HG02642 (cell line): Measurements from ENCODE around the gene UMAD1.
A peak's percentile ranks its signal among the peaks of the same experiment; 100 is the strongest.
"Not testable (repeated sequence)": the region's sequence is repeated elsewhere in the genome, so short reads cannot be mapped to it uniquely, and the experiment has no call there.

ENCODE experiments used
- ATAC-seq: cut with Tn5 transposase; IDR thresholded peaks from one replicate; pipeline ENCODE4 v1.9.1; 2021; ENCODE audit warnings: mild to moderate bottlenecking; ENCODE audit not compliant: unreplicated experiment, poor library complexity

UMAD1 gene

DNA sequence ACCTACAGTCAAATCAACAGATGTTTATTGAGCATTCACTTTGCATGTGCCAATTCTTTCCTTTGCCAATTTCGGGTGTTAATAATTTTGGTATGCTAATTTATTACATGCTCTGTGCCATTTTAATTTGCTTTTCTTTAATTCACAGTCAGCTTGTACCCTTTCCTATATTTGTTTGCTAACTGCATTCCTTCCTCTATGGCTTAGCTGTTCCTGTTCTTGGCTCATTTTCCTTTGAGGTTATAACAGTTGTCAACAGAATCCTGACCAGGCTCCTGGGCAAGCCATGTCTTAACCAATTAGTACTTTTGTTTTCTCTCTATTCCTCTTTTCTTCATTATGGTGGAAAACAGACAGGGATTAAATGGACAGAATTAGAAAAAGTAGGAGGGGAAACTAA lies 151.5 kb downstream of the UMAD1 start:
- ATAC-seq = no peak

GRCh38 chr7:7793249-7793648 lies 152.7 kb downstream of the UMAD1 start:
- ATAC-seq = no peak

DNA sequence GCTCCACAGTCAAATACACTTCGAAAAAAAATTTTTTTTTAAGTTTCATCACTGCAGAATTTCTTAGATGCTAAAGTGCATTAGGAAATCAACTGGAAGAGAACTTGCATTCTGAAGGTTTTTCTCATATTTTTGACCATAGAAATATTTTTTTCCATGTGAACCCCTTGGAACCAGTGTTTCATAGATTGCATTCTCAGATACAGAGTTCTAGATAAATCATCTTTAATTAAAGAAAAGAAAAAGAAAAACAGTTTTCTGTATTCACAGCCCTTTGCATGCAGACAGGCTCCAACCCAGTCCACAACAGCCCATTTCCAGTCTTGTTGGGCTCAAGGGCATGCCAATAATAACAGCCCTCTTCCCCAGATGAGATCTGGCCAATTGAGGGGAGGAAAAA lies 153.4 kb downstream of the UMAD1 start:
- ATAC-seq = no peak

GRCh38 chr7:7795203-7795602 lies 154.7 kb downstream of the UMAD1 start:
- no peak for ATAC-seq

DNA sequence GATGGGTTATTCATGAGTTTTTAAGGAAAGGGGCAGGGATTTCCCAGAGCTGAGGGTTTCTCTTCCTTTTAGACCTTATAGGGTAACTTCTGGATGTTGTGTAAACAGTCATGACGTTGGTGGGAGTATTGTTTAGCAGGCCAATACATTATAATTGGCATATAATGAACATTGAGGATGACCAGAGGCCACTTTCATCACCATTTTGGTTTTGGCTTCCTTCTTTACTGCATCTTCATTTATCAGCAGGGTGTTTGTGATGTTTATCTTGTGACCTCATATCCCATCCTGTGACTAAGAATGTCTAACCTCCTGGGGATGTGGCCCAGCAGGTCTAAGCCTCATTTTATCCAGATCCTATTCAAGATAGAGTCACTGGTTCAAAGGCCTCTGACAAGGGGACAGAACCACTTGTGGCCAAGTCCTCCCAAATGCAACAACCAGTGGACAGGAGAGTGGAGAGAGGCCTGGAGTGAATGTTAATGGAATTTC lies 155.1 kb downstream of the UMAD1 start:
- ATAC-seq = no peak

GRCh38 chr7:7798510-7798909 lies 158.0 kb downstream of the UMAD1 start:
- no peak for ATAC-seq

- no peak for ATAC-seq
Observed at GRCh38 chr7:7799138-7799537, 158.6 kb downstream of the UMAD1 start.

GRCh38 chr7:7802531-7802930 lies 162.0 kb downstream of the UMAD1 start:
- no peak for ATAC-seq

DNA sequence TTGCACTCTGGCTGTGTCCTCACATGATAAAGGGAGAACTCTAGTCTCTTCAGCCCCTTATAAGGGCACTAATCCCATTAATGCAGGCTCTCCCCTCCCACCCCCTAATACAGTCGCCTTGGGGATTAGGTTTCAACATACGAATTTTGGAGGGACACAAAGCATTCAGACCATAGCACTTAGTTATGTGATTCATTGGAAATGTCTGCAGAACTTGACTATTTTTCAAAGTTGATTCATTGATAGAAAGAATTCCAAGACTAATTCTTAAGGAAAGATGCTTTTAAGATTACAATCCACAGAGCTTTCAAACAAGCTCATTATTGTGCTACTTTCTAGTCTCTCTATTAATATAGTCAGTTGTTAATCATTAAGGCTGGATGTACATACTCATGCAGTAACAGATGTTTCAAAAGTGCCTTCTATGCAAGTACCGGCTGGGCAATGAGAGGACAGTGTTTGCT lies 163.2 kb downstream of the UMAD1 start:
- peak; percentile 56 for ATAC-seq

DNA sequence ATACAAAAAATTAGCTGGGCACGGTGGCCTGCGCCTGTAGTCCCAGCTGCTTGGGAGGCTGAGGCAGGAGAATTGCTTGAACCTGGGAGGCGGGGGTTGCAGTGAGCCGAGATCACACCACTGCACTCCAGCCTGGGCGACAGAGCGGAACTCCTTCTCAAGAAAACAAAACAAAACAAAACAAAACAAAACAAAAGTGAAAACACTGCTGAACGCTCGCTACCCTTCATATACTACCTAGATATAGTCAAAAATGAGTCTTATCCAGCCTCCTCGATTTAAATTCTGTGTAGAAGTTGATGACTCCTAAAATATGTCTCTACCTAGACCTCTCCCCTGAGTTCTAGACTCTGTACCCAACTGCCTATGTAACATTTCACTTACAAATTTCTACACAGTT lies 164.3 kb downstream of the UMAD1 start:
- not testable (repeated sequence) for ATAC-seq

DNA sequence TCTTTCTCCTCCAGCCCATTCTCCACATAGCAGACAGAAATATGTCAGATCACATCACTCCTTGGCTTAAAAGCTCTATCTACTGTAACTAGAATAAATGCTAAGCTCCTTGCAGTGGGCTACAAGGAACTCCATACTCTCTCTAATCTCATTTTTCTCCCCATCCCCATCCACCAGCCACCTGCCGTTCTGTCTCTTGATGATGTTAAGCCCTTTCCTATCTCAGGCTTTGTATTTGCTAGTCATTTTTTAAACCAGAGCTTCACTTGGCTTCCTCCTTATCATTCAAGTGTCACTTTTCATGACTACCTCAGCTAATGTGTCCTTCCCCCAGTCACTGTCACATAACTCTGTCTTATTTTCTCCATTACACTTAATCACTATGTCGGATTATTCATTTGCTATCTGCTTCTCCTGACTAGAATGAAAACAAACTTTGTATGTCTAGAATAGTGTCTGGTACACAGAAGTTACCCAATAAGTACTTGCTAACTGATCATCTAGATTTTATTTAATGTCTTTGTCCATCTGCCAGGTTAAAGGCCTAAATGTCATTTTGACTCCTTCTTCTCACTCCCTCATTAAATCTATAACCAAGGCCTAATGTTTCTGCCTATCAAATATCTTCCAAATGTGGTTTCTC lies 165.1 kb downstream of the UMAD1 start:
- no peak for ATAC-seq

GRCh38 chr7:7808156-7808555 lies 167.6 kb downstream of the UMAD1 start:
- ATAC-seq = no peak

GRCh38 chr7:7808626-7809025 lies 168.1 kb downstream of the UMAD1 start:
- no peak for ATAC-seq

GRCh38 chr7:7810380-7810779 lies 169.8 kb downstream of the UMAD1 start:
- no peak for ATAC-seq

DNA sequence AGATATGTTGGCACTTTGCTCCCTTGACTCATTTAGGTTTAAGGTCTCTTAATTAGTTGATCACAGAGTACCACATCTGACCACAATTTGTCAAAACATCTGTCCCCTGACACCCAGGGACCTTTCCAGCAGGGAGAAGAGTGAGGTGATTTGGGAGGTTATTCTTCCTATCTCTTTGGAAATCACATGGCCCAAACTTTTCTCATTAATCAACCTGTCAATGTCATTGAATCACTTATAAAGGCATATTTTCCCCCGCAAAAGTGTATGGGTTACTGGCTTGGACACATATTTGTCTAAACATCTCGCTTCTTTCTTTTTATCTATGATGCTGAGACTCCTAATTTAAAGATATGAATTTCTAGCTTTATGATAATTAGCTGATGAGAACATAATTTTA lies 170.3 kb downstream of the UMAD1 start:
- ATAC-seq = no peak

DNA sequence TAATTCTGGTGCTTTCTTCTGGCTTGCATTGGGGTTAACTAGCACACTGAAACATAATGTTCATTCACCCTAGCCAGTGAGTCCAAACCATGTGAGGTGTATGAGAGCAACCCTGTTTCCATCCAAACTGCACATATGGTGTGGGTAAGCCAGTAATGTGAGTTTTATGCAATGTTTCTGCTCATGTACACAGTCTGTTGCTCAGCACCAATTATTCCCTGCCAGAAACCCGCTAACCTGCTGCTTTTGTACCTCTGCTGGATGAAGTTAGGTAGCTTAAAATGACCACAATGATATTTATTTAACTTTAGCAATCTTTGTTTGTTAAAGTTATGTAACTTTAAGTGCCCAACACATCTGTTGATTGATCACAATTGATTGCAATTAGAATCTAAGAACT lies 171.6 kb downstream of the UMAD1 start:
- no peak for ATAC-seq

DNA sequence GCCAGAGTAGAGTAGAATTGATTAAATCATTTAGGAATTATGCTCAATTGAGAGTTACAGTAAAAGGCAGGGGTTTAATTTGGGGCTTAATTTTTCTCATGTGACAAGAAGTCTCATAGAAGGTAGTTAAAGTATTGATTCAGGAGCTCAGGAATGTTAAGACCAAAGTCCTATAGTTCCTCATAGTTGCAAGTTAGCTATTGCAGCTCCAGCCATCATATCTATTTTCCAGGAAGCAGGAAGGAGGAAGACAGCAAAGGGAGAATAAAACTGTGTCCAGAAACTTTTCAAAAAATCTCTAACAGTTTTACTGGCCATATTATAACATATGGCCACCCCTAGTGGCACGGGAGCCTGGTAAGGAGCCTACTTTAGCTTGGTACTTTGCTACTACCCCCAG lies 174.8 kb downstream of the UMAD1 start:
- no peak for ATAC-seq

DNA sequence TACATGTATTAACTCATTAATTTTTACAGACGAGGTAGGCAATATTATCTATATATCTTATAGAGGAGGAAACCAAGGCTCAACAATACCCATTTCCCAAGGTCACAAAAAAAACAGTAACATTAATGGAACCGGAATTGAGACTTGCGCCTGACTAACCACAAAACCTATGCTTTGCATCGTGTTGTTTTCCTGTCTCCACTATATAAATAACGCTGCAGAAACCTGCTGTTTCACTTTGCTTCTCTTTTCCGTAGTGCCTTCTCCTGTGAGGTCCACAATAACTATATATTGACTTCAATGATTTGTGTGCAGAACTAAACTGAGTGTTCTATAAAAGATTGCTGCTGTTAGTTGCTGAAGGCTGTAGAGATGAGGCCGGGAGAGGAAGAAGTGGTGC lies 175.5 kb downstream of the UMAD1 start:
- ATAC-seq = peak; percentile 40

DNA sequence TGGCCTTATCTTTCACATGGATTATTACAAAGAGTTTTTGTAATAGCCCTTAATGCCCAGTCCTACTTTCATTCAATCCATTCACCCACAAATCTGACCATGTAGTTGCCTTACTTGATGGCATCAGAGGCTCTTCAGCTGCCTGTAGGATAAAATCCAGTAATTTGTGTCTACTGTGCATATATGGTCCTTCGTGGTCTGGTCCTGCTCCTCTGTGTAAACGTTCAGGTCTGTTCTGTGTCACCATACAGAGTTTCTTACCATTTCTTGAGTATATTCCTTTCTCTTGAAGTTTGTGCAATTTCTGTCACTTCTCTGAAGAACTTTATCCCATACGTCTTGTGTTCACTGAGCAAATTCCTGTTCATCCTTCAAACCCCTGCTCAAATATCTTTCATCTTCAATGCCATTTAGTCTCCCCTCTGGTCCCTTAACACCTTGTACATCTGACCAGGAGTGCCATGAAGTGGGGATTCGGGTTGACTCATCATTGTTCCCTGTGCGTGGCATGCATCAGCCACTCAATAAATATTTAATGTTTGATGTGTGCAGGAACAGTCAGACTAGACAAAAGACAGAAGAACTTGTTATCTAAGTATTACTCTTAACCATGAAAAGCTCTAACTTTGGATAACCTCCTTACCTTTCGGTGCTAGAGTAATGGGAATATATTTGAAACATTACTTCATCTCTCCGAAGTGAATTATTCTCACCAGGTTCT lies 176.4 kb downstream of the UMAD1 start:
- peak; percentile 6 for ATAC-seq

- ATAC-seq = no peak
Observed at GRCh38 chr7:7817748-7818147, 177.2 kb downstream of the UMAD1 start.

GRCh38 chr7:7818179-7818578 lies 177.6 kb downstream of the UMAD1 start:
- not testable (repeated sequence) for ATAC-seq
